CD4-positive, alpha-beta T cell treated with Interleukin-17A for 4 hours (primary cell): Measurements from ENCODE around the gene CR1.
"Not testable (repeated sequence)": the region's sequence is repeated elsewhere in the genome, so short reads cannot be mapped to it uniquely, and the experiment has no call there.

Experiments used
- DNase-seq: peaks from one replicate; pipeline ENCODE4 v3.0.0-alpha.2; 2020; ENCODE audit warnings: mixed read lengths

The CR1 gene

GRCh38 chr1:207591205-207591604 lies 95.2 kb downstream of the CR1 start:
- DNase-seq: not testable (repeated sequence)

DNA sequence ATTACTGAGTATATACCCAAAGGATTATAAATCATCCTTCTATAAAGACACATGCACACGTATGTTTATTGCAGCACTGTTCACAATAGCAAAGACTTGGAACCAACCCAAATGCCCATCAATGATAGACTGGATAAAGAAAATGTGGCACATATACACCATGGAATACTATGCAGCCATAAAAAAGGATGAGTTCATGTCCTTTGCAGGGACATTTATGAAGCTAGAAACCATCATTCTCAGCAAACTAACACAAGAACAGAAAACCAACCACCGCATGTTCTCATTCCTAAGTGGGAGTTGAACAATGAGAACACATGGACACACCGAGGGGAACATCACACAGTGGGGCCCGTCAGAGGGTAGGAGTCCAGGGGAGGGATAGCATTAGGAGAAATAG lies 98.1 kb downstream of the CR1 start:
- not testable (repeated sequence) for DNase-seq

DNA sequence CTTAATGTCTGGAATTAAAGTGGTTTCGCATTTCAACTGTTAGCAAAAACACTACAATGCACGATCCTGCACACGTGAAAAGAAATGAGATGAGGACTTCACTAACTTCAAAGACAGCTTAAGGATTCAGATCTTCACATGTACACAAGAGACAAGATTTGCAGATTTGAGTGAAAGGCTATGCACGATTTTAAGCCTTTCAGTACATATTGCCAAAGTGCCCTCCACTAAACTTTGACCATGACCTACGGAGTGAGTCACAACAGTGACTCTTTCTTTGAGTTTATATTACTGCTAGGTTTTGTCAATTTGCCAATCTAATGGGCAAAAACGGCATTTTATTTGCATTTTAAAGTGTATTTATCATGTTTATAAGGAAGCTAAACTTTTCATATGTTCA lies 107.8 kb downstream of the CR1 start:
- DNase-seq: no peak

DNA sequence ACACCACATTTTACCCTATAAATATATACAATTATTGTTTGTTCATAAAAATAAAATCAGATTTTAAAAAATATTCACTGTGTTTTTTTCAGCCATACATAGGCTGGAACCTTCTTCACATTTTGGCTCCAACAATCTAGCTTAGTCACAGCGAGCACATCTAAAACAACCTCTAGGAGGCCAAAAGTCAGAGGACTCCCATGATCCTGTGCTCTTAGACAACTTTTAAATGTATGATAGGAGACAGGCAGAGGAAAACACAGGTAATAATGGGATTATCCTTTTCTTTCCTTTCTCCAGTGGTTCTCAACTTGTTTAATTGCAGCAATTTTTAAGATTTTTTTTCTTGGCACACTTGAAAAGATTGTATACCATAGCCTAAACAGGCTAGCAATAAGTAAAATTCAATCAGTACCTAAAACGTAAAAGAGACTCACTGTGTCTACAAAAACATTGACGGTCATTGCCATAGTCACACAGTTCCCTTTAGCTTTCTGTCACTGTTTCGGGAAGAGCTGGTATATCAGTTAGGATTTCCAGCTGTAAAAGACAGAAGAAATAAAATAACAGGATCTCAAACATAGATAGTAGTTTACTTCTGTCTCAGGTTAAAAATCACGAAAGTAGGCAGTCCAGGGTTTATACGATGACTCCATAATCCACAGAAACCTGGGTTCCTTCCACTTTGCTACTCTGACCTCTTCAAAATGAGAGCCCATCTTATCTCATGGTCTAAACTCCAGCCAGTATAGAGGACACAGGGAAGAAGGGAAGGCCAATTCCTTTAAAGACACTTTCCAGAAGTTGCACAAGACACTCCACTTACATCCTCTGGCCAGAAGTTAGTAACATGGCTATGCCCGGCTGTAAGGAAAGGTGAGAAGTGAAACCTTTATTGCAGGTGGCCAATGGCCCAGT lies 109.7 kb downstream of the CR1 start:
- no peak for DNase-seq

- DNase-seq: no peak
Measured at GRCh38 chr1:207606362-207606755, 110.4 kb downstream of the CR1 start.

DNA sequence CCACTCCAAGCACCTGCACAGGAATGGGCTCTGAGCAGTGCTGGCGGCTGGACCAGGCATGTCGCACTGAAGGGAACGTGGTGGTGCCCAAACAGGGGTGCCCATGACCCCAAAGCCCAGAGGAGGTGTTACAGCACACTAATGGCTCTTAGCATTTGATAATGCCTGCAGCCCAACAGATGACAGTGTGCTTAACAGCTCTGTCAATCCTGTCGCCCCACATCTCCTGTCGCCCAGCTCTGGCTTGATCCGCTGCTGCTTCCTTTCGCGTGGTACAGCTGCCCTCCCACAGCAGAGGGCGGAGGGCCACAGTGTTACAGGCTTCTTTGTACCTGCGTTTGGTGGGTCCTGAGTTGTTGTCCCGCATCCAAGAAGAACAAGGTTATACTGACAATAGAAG lies 116.8 kb downstream of the CR1 start:
- DNase-seq: no peak

- peak; percentile 13 for DNase-seq
Measured at GRCh38 chr1:207619871-207620542, 124.0 kb downstream of the CR1 start.

GRCh38 chr1:207620543-207620893 lies 124.6 kb downstream of the CR1 start:
- no peak for DNase-seq

- DNase-seq: not testable (repeated sequence)
Measured at GRCh38 chr1:207625504-207626071, 129.6 kb downstream of the CR1 start.

DNA sequence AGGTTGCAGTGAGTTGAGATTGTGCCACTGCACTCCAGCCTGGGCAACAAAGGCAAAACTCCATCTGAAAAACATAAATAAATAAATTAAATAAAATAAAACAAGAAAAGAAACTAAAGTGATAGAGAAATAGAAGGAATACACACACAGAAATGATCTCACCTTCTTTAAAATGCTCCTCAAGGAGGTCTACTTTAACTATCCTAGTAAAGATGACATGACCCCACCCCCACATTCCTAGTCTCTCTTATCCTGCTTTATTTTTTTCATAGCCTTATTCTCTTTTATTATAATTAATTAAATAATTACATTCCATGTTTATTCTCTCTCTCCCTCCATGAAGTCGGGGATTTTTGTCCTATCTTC lies 131.0 kb downstream of the CR1 start:
- DNase-seq: no peak

- no peak for DNase-seq
Measured at GRCh38 chr1:207627496-207627895, 131.5 kb downstream of the CR1 start.

- no peak for DNase-seq
Measured at GRCh38 chr1:207628776-207629175, 132.8 kb downstream of the CR1 start.

GRCh38 chr1:207631137-207631536 lies 135.2 kb downstream of the CR1 start:
- no peak for DNase-seq

DNA sequence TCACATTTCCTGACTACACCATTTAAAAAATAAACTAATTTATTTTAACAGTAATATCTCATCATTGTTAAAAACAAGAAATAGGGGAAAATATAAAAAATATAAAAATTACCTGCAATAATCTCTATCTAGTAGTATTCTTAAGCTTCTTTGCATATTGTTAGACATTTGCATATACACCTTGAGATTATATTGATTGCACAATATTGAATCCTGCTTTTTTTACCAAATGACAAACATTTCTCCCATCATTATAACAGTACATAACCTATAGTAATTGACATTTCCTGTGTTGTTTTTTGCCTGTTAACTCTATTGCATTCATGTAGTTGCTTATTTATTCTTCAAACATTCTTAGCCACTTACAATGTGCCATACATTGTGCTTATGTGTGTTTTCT lies 137.3 kb downstream of the CR1 start:
- no peak for DNase-seq

DNA sequence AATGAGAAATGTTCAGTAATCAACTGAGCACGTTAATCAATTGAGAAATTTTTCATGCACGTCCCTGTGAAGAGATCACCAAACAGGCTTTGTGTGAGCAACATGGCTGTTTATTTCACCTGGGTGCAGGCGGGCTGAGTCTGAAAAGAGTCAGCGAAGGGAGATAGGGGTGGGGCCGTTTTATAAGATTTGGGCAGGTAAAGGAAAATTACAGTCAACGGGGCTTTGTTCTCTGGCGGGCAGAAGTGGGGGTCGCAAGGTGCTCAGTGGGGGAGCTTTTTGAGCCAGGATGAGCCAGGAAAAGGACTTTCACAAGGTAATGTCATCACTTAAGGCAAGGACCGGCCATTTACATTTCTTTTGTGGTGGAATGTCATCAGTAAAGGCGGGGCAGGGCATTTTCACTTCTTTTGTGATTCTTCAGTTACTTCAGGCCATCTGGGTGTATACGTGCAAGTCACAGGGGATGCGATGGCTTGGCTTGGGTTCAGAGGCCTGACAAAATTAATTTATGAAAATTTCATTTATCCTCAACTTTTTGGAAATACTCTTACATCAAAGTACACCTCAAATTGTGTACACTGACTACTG lies 137.8 kb downstream of the CR1 start:
- DNase-seq: not testable (repeated sequence)

DNA sequence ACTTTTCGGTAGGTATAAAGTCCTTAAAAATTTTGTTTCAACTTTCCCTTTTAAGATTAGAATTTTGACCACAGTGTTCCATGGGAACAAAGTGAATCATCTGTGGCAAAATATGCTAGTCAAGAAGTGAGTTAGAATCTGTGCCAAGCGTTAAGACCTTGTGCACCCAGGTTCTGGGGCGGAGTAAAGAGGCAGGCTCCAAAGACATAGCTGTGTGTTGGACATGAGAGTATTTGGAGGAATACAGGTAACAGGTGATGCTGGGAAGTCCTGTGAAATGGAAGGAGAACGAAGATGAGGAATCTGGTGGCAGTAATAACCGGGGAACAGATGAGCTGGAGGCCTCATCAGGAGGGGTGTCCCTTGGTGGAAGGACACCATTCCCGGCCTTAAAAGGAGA lies 138.3 kb downstream of the CR1 start:
- not testable (repeated sequence) for DNase-seq

DNA sequence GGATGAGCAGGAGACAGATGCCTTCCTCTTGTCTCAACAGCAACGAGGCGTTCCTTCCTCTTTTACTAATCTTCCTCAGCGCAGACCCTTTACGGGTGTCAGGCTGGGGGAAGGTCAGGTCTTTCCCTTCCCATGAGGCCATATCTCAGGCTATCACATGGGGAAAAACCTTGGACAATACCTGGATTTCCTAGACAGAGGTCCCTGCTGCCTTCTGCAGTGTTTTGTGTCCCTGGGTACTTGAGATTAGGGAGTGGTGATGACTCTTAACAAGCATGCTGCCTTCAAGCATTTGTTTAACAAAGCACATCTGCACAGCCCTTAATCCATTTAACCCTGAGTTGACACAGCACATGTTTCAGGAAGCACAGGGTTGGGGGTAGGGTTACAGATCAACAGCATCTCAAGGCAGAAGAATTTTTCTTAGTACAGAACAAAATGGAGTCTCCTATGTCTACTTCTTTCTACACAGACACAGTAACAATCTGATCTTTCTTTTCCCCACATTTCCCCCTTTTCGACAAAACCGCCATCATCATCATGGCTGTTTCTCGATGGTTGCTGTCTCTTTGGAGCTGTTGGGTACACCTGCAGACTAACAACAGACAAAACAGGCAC lies 139.7 kb downstream of the CR1 start:
- not testable (repeated sequence) for DNase-seq

DNA sequence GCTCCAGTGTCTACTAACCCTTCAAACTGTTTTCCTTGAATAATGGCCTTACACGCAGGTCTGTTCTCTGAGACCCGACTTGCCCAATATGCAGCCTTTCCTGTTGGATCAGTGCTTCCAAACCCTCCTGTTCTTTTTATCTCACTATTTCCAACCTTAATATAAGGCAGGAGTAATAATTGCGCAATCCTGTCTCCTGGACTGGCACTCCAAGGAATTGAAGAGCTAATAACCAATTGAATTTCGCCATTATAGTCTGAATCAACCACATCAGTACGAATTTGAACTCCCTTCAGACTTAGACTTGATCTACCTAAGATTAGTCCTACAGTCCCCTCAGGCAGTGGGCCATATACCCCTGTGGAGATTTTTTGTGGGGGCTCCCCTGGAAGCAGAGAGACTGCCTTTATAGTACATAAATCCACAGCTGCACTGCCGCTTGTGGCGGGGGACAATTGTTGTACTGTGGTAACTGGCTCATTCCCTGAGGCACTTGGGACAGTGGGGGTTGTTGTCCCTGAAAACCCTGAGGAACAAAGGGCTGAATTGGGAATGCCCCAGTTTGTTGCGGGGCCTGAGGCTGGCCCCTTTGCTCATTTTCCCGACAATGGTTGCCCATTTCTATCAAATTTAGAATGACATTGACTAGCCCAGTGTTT lies 142.7 kb downstream of the CR1 start:
- not testable (repeated sequence) for DNase-seq

- DNase-seq: not testable (repeated sequence)
Measured at GRCh38 chr1:207639362-207639761, 143.4 kb downstream of the CR1 start.

DNA sequence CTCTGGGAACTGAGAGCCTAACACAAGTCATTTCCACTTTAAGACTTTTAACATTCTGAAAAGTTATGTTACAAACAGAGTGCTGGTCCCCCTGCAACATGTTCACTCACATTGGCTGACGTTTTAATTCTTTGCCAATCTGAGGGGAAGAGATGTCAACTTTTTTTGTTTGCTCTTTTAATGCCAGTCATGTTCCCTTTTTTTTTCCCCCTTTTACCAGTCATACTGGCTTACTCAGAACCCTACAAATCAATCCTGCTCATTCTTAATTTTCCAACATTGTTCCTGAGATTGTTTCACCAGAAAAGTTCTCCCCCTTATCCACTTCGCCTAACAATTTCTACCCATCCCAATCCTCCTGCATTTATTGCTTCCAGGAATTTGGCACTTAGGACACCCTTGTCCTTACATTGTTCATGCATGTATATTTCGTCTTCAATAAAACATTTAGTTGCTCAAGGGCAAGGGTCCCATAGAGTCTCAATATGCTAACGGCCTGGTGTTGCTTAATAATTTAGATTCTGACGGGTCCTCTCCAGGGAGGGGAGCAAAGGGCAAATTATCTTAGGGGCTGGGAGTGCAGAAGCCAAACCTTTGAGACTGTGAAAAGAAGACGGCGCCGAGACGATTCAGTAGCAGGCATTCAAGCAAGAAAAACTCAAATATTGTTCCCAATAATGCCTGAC lies 148.4 kb downstream of the CR1 start:
- DNase-seq: no peak

- DNase-seq: peak; percentile 75
Measured at GRCh38 chr1:207644852-207645634, 149.1 kb downstream of the CR1 start, which contains the start of gene CR1L. TSS of gene CR1L (plus strand) at chr1:207645133. CDS start at chr1:207645234, 101 bp downstream.
